K562 (cell line): ENCODE data around the gene UBE2G2. TPM values are rescaled to one million over a fixed set of nuclear protein-coding genes. Genes with fewer than 3 reads are reported as not detected.

ENCODE experiments used
- ATAC-seq: fragments of 200-7000 bp; cut with Tn5 transposase; 3 replicates; pipeline ENCODE4 v1.9.1; 2020; ENCODE audit warnings: moderate library complexity
- BruUV-seq: library from RNA; stranded (reverse); fragments of 400-500 nt; replicated peaks from 2 replicates; lab custom pipeline; 2021; lab: Mats Ljungman, UMichigan
- CTCF ChIA-PET: fragments of 300-600 bp; formaldehyde crosslinking; extraction: SDS; loops from one replicate; lab custom pipeline; 2021; ENCODE audit warnings: low intra/inter-chr PET ratio; lab: Yijun Ruan, JAX
- POLR2A ChIA-PET: fragments of 300-600, 350-650 bp; sonication (Branson Sonifier 250); formaldehyde crosslinking; extraction: SDS; loops from one replicate; lab custom pipeline; 2021; ENCODE audit warnings: antibody characterized with exemption, inconsistent platforms; lab: Yijun Ruan, JAX
- DNase-seq, 4 experiments: peaks; one replicate each; pipeline versions ENCODE4 v3.0.0 to v3.0.0-alpha.2; 2011 to 2018; ENCODE audit warnings: low spot score in 3 of 4, mixed read lengths in 3 of 4; ENCODE audit errors: extremely low read depth in 1 of 4
- FAIRE-seq: peaks from 2 replicates; lab custom pipeline; 2011; peaks lifted over from hg19 to GRCh38; lab: Jason Lieb, UNC
- H2AFZ ChIP-seq: 2 replicates; pipeline ENCODE4 v1.6.0; 2011; ENCODE audit warnings: low read depth, low read length, control low read depth, inconsistent platforms
- H3K27ac ChIP-seq: fragments of 200-600 bp; 3 replicates; pipeline ENCODE4 v1.8.0; 2011; ENCODE audit warnings: low read depth, mild to moderate bottlenecking, control low read depth, inconsistent platforms, low read length, moderate library complexity, mixed read lengths; ENCODE audit errors: extremely low read depth
- H3K27me3 ChIP-seq, 2 experiments: fragments of 300-600 bp in 1 of 2; 2 replicates in 1 of 2; 3 replicates in 1 of 2; pipeline versions ENCODE4 v1.6.0 to v1.8.0; 2011; ENCODE audit warnings: inconsistent platforms in 2 of 2, low read length in 2 of 2, mild to moderate bottlenecking in 1 of 2, mixed read lengths in 1 of 2, moderate library complexity in 1 of 2; ENCODE audit not compliant: control insufficient read depth in 2 of 2, insufficient read depth in 2 of 2
- H3K36me3 ChIP-seq: fragments of 300-600 bp; 3 replicates; pipeline ENCODE4 v1.8.0; 2011; ENCODE audit warnings: mild to moderate bottlenecking, low read length, inconsistent platforms; ENCODE audit not compliant: control insufficient read depth, insufficient read depth
- H3K4me1 ChIP-seq, 2 experiments: fragments of 200-600 bp in 1 of 2; replicated peaks in 1 of 2; 2 replicates in 1 of 2; 3 replicates in 1 of 2; pipeline versions ENCODE4 v1.5.1 to v1.8.0; 2011; ENCODE audit warnings: inconsistent platforms in 2 of 2, low read length in 2 of 2, mild to moderate bottlenecking in 1 of 2, mixed read lengths in 1 of 2, moderate library complexity in 1 of 2; ENCODE audit not compliant: control insufficient read depth in 2 of 2, insufficient read depth in 2 of 2
- H3K4me2 ChIP-seq: 2 replicates; pipeline ENCODE4 v1.6.1; 2011; ENCODE audit warnings: low read length, control low read depth, inconsistent platforms, mixed read lengths; ENCODE audit not compliant: insufficient read depth
- H3K4me3 ChIP-seq: fragments of 200-600 bp; sonication (generic), shearing (Covaris generic); 2 replicates; pipeline ENCODE4 v1.5.1; 2016; ENCODE audit warnings: control low read depth, inconsistent platforms
- H3K79me2 ChIP-seq: fragments of 200-600 bp; 3 replicates; pipeline ENCODE4 v1.8.0; 2011; ENCODE audit warnings: low read length, inconsistent platforms; ENCODE audit not compliant: control insufficient read depth, insufficient read depth
- H3K9ac ChIP-seq, 2 experiments: 2 replicates each; pipeline versions ENCODE4 v1.6.0 to v1.6.1; 2011; ENCODE audit warnings: low read depth in 2 of 2, low read length in 2 of 2, control low read depth in 1 of 2, inconsistent platforms in 1 of 2, mild to moderate bottlenecking in 1 of 2, mixed read lengths in 1 of 2; ENCODE audit not compliant: insufficient read depth in 1 of 2
- H3K9me1 ChIP-seq: one replicate; pipeline ENCODE4 v1.6.0; 2011; ENCODE audit warnings: inconsistent platforms, mild to moderate bottlenecking, low read length, moderate library complexity; ENCODE audit not compliant: control insufficient read depth, insufficient read depth
- H3K9me3 ChIP-seq: replicated peaks from 2 replicates; pipeline ENCODE4 v1.5.1; 2011; ENCODE audit warnings: low read depth, low read length, inconsistent platforms; ENCODE audit not compliant: control insufficient read depth, insufficient read depth
- H4K20me1 ChIP-seq: replicated peaks from 2 replicates; pipeline ENCODE4 v1.6.1; 2011; ENCODE audit warnings: low read length, inconsistent platforms, mixed read lengths; ENCODE audit not compliant: control insufficient read depth, insufficient read depth
- BCOR ChIP-seq: fragments of 450-650 bp; IDR thresholded peaks from 2 replicates; pipeline ENCODE4 v1.6.1; 2016
- CTBP1 ChIP-seq: fragments of 450-650 bp; IDR thresholded peaks from 2 replicates; pipeline ENCODE4 v1.6.1; 2016; ENCODE audit warnings: borderline replicate concordance
- FOXP4 ChIP-seq: sonication (generic); formaldehyde crosslinking; IDR thresholded peaks from 2 replicates; pipeline ENCODE4 v1.8.0; 2022; ENCODE audit warnings: mild to moderate bottlenecking, missing genetic modification reagents, borderline replicate concordance
- FUS ChIP-seq: fragments of 200-400 bp; formaldehyde crosslinking; optimal IDR thresholded peaks from 2 replicates; pipeline ENCODE3; 2017; ENCODE audit warnings: low read depth, low read length
- NKRF ChIP-seq: fragments of 450-650 bp; IDR thresholded peaks from 2 replicates; pipeline ENCODE4 v1.6.1; 2016; ENCODE audit warnings: borderline replicate concordance
- SIN3A ChIP-seq, 2 experiments: fragments of 150-350 bp in 1 of 2; IDR thresholded peaks; 2 replicates each; pipeline ENCODE4 v1.6.1; 2011 to 2016; ENCODE audit warnings: borderline replicate concordance in 2 of 2, low read depth in 2 of 2, low read length in 2 of 2, mild to moderate bottlenecking in 2 of 2, moderate library complexity in 2 of 2; ENCODE audit not compliant: control insufficient read depth in 1 of 2
- SIN3B ChIP-seq: fragments of 450-650 bp; IDR thresholded peaks from 2 replicates; pipeline ENCODE4 v1.6.1; 2017; ENCODE audit warnings: low read depth, mild to moderate bottlenecking, moderate library complexity
- SMARCA4 ChIP-seq: fragments of 450-650 bp; IDR thresholded peaks from 2 replicates; pipeline ENCODE4 v1.6.1; 2016
- TRIM24 ChIP-seq, 2 experiments: fragments of 450-650 bp; IDR thresholded peaks; 2 replicates each; pipeline ENCODE4 v1.6.1; 2016
- U2AF1 ChIP-seq: fragments of 200-400 bp; formaldehyde crosslinking; optimal IDR thresholded peaks from 2 replicates; pipeline ENCODE3; 2017; ENCODE audit warnings: mild to moderate bottlenecking, low read depth, low read length, moderate library complexity
- U2AF2 ChIP-seq: fragments of 200-400 bp; formaldehyde crosslinking; optimal IDR thresholded peaks from 2 replicates; pipeline ENCODE3; 2017; ENCODE audit warnings: low read depth, mild to moderate bottlenecking, low read length
- ZKSCAN3 ChIP-seq: fragments of 250-450 bp; sonication (Bioruptor Pico); IDR thresholded peaks from 2 replicates; pipeline ENCODE4 v1.4.0; 2020
- ZNF696 ChIP-seq: fragments of 250-450 bp; sonication (Bioruptor Pico); conservative IDR thresholded peaks from 2 replicates; pipeline ENCODE4 v1.4.0; 2020; ENCODE audit warnings: mild to moderate bottlenecking, moderate library complexity
- WGBS: fragments of 100-300 bp; shearing (Covaris generic); methylation state at CpG from one replicate; pipeline ENCODE4 v1.1.6; 2016; ENCODE audit warnings: low coverage, mixed read lengths; ENCODE audit not compliant: insufficient coverage; ENCODE audit errors: missing lambda C conversion rate; 5-methylcytosine and 5-hydroxymethylcytosine counted together
- in situ Hi-C: fragments of 300-500 bp; cut with MboI; formaldehyde crosslinking; loops from 4 replicates; pipeline ENCODE4 v1.15.0; 2018; ENCODE audit warnings: inconsistent platforms, mixed read lengths
- intact Hi-C: fragments of 100-400 bp; cut with micrococcal nuclease; formaldehyde crosslinking; loops from 2 replicates; pipeline ENCODE4 v1.14.2; 2022
- polyA plus RNA-seq, 8 experiments: library from polyadenylated mRNA; depleted of rRNA in 4 of 8; stranded (reverse) in 5 of 8; unstranded in 3 of 8; fragments of >200 nt; fragmentation: Nextera tagmentation in 2 of 8; fragmentation: Illumina TruSeq in 1 of 8; extraction: Ambion mirVana in 2 of 8; extraction: Trizol in 1 of 8; gene quantifications; 2 replicates each; pipeline versions ENCODE4 v1.2.1 to v1.2.3, GENCODE V29; 2011 to 2014; ENCODE audit warnings: inconsistent platforms in 1 of 8, missing spikeins in 1 of 8
- total RNA-seq, 7 experiments: library from RNA; depleted of rRNA in 6 of 7; stranded (reverse); fragments of >200 nt in 6 of 7; fragmentation: Illumina TruSeq in 2 of 7; extraction: Trizol in 2 of 7; gene quantifications; 2 replicates each; pipeline versions ENCODE4 v1.2.1 to v1.2.3, GENCODE V29; 2011 to 2021; ENCODE audit warnings: low replicate concordance in 1 of 7

UBE2G2 gene
- total and polyA plus RNA-seq, 9 of the 15 experiments (the other 6 are each of a cell fraction or from before 2014, with no cell fraction given): 47.5 to 225 (median 140) TPM

GRCh38 chr21:44749116-44749758 lies 52.4 kb downstream of the UBE2G2 start:
- WGBS: 17% methylated on average over 26 of the region's 26 CpGs
- intact Hi-C loops (no loop called here), in situ Hi-C loops (no loop called here)
- ChIA-PET POLR2A (interaction anchor here (0.7 to 1.2 kb wide), 5 partner anchors 10 to 1487 kb away, joined by 3 to 7 read pairs (median 3); no protein-coding TSS in a partner anchor), CTCF (no interaction called here)
- 0 out of 2 replicates have a peak, but pooled peaks cover 3% of the 10 kb centered on the region for H4K20me1 ChIP-seq
- FAIRE-seq (no peak), DNase-seq (no peak), ATAC-seq (no peak)
- no peak overlapping the region for H3K4me2 ChIP-seq
- no peak overlapping the region for H2AFZ ChIP-seq
- no peaks in the 10 kb centered on the region for H3K79me2 ChIP-seq
- no peaks in the 10 kb centered on the region for H3K36me3 ChIP-seq
- H3K4me1 ChIP-seq: peaks cover 0 to 42% of the 10 kb centered on the region in 2 experiments; a peak in 2 of 5 replicates
- no peak overlapping the region for H3K27ac ChIP-seq
- H3K4me3 ChIP-seq: no peak overlapping the region
- no peaks in the 10 kb centered on the region for H3K9me1 ChIP-seq
- TF ChIP-seq SIN3B (no peak), SMARCA4 (no peak), SIN3A (IDR thresholded peaks at IDR 0.05; ENCODE audit: borderline replicate concordance in 2 of 2, control insufficient read depth in 1 of 2, low read depth in 2 of 2, low read length in 2 of 2) (no peak), U2AF1 (no peak), ZNF696 (CRISPR knock-in tag) (no peak), U2AF2 (no peak), FOXP4 (CRISPR knock-in tag) (no peak), NKRF (no peak), CTBP1 (no peak), BCOR (no peak), TRIM24 (IDR thresholded peaks at IDR 0.05) (no peak), FUS (no peak), ZKSCAN3 (CRISPR knock-in tag) (no peak)
- BruUV-seq: no TSS peak
- no peaks in the 10 kb centered on the region; the same call in 1 of the 2 replicates for H3K9me3 ChIP-seq
- peak overlapping the region in 1 of 2 experiments; percentile 26; a peak in 1 of 4 replicates for H3K9ac ChIP-seq
- peaks cover 62 to 86% of the 10 kb centered on the region in 2 experiments for H3K27me3 ChIP-seq
